GM12878 (cell line): ENCODE results near the gene RERE. TPM values are rescaled to one million over a fixed set of nuclear protein-coding genes. Genes with fewer than 3 reads are reported as not detected.

Experiments
- ATAC-seq: fragments of 200-7000 bp; cut with Tn5 transposase; 3 replicates; pipeline ENCODE4 v1.9.1; 2020; ENCODE audit warnings: mild to moderate bottlenecking, moderate library complexity
- BruUV-seq: library from RNA; stranded (reverse); fragments of 400-500 nt; replicated peaks from 2 replicates; lab custom pipeline; 2021; lab: Mats Ljungman, UMichigan
- CTCF ChIA-PET: fragments of 300-600 bp; sonication (Branson Sonifier 250); formaldehyde crosslinking; extraction: SDS; loops from one replicate; lab custom pipeline; 2021; ENCODE audit warnings: inconsistent platforms; lab: Yijun Ruan, JAX
- POLR2A ChIA-PET: fragments of 350-600 bp; formaldehyde crosslinking; extraction: SDS; loops from one replicate; lab custom pipeline; 2021; ENCODE audit warnings: inconsistent platforms; lab: Charles Lee
- RAD21 ChIA-PET: fragments of 300-600 bp; sonication (Branson Sonifier 250); formaldehyde crosslinking; loops from one replicate; lab custom pipeline; 2023; ENCODE audit warnings: antibody characterized with exemption; ENCODE audit not compliant: unreplicated experiment; lab: Charles Lee
- SMC1A ChIA-PET: fragments of 300-600 bp; sonication (Branson Sonifier 250); formaldehyde crosslinking; loops from one replicate; lab custom pipeline; 2023; ENCODE audit not compliant: unreplicated experiment, uncharacterized antibody; lab: Charles Lee
- DNase-seq: peaks from one replicate; pipeline ENCODE4 v3.0.0-alpha.2; 2011; ENCODE audit warnings: low read depth, low spot score
- FAIRE-seq: peaks from 3 replicates; lab custom pipeline; 2011; peaks lifted over from hg19 to GRCh38; lab: Jason Lieb, UNC
- H2AFZ ChIP-seq: 2 replicates; pipeline ENCODE4 v1.6.0; 2011; ENCODE audit warnings: low read depth, low read length, control low read depth; ENCODE audit not compliant: control insufficient read depth
- H3K27ac ChIP-seq: 2 replicates; pipeline ENCODE4 v1.5.1; 2011; ENCODE audit warnings: control low read depth; ENCODE audit not compliant: control insufficient read depth, insufficient read depth
- H3K27me3 ChIP-seq, 2 experiments: replicated peaks in 1 of 2; 2 replicates each; pipeline versions ENCODE4 v1.6.0 to v1.6.1; 2011; ENCODE audit warnings: low read length in 1 of 2; ENCODE audit not compliant: control insufficient read depth in 2 of 2, insufficient read depth in 2 of 2
- H3K36me3 ChIP-seq, 2 experiments: 2 replicates each; pipeline ENCODE4 v1.5.1; 2011; ENCODE audit warnings: low read length in 1 of 2; ENCODE audit not compliant: control insufficient read depth in 2 of 2, insufficient read depth in 2 of 2
- H3K4me1 ChIP-seq: 2 replicates; pipeline ENCODE4 v1.6.1; 2011; ENCODE audit warnings: mild to moderate bottlenecking, low read length, moderate library complexity, mixed read lengths; ENCODE audit not compliant: control insufficient read depth, insufficient read depth
- H3K4me2 ChIP-seq: 2 replicates; pipeline ENCODE4 v1.6.0; 2011; ENCODE audit warnings: control low read depth; ENCODE audit not compliant: control insufficient read depth, insufficient read depth
- H3K4me3 ChIP-seq: fragments of 200-600 bp; sonication (generic); 2 replicates; pipeline ENCODE4 v1.5.1; 2016
- H3K79me2 ChIP-seq: 2 replicates; pipeline ENCODE4 v1.6.0; 2011; ENCODE audit warnings: low read length; ENCODE audit not compliant: control insufficient read depth, insufficient read depth
- H3K9ac ChIP-seq: 2 replicates; pipeline ENCODE4 v1.8.0; 2011; ENCODE audit warnings: low read length, control low read depth, mixed read lengths; ENCODE audit not compliant: control insufficient read depth, insufficient read depth
- H3K9me3 ChIP-seq: replicated peaks from 3 replicates; pipeline ENCODE4 v1.5.1; 2011; ENCODE audit warnings: mild to moderate bottlenecking, low read length; ENCODE audit not compliant: control insufficient read depth, insufficient read depth
- H4K20me1 ChIP-seq: 2 replicates; pipeline ENCODE4 v1.6.0; 2011; ENCODE audit not compliant: control insufficient read depth, insufficient read depth
- BCL11A ChIP-seq: IDR thresholded peaks from 2 replicates; pipeline ENCODE4 v1.6.1; 2011; ENCODE audit warnings: low read depth, low read length
- E4F1 ChIP-seq: fragments of 450-650 bp; IDR thresholded peaks from 2 replicates; pipeline ENCODE4 v1.6.1; 2018; ENCODE audit warnings: borderline replicate concordance, mild to moderate bottlenecking; ENCODE audit not compliant: partially characterized antibody
- EP300 ChIP-seq, 2 experiments: fragments of 150-350 bp in 1 of 2; IDR thresholded peaks; 2 replicates each; pipeline ENCODE4 v1.6.1; 2011 to 2012; ENCODE audit warnings: low read depth in 2 of 2, low read length in 2 of 2, borderline replicate concordance in 1 of 2, improper control_type of control experiment in 1 of 2, inconsistent platforms in 1 of 2; ENCODE audit not compliant: control insufficient read depth in 1 of 2
- FOXK2 ChIP-seq: fragments of 450-650 bp; IDR thresholded peaks from 2 replicates; pipeline ENCODE4 v1.6.1; 2017; ENCODE audit warnings: mild to moderate bottlenecking, moderate library complexity
- JUNB ChIP-seq: IDR thresholded peaks from 2 replicates; pipeline ENCODE4 v1.6.1; 2016; ENCODE audit warnings: antibody characterized with exemption, mild to moderate bottlenecking
- NFYB ChIP-seq: IDR thresholded peaks from 2 replicates; pipeline ENCODE4 v1.6.1; 2011; ENCODE audit warnings: low read depth, mild to moderate bottlenecking, low read length, improper control_type of control experiment, moderate library complexity; ENCODE audit not compliant: insufficient read depth
- NR2C1 ChIP-seq: fragments of 450-650 bp; IDR thresholded peaks from 2 replicates; pipeline ENCODE4 v1.6.1; 2017; ENCODE audit warnings: antibody characterized with exemption, mild to moderate bottlenecking, moderate library complexity
- NR2F1 ChIP-seq: fragments of 450-650 bp; conservative IDR thresholded peaks from 2 replicates; pipeline ENCODE4 v1.6.1; 2017; ENCODE audit warnings: mild to moderate bottlenecking
- PML ChIP-seq: IDR thresholded peaks from 2 replicates; pipeline ENCODE4 v1.6.1; 2012; ENCODE audit warnings: low read length, inconsistent platforms
- RUNX3 ChIP-seq: IDR thresholded peaks from 2 replicates; pipeline ENCODE4 v1.6.1; 2012; ENCODE audit warnings: low read length, inconsistent platforms
- SMC3 ChIP-seq: IDR thresholded peaks from 2 replicates; pipeline ENCODE4 v1.6.1; 2011; ENCODE audit warnings: low read length, improper control_type of control experiment, borderline replicate concordance
- TAF1 ChIP-seq: IDR thresholded peaks from 2 replicates; pipeline ENCODE4 v1.6.1; 2011; ENCODE audit warnings: mild to moderate bottlenecking, low read depth, low read length, borderline replicate concordance
- TCF12 ChIP-seq: IDR thresholded peaks from 2 replicates; pipeline ENCODE4 v1.6.1; 2011; ENCODE audit warnings: low read depth, mild to moderate bottlenecking, low read length
- USF2 ChIP-seq: IDR thresholded peaks from 2 replicates; pipeline ENCODE4 v1.6.1; 2011; ENCODE audit warnings: low read depth, low read length, improper control_type of control experiment, borderline replicate concordance
- ZNF592 ChIP-seq: fragments of 450-650 bp; IDR thresholded peaks from 2 replicates; pipeline ENCODE4 v1.6.1; 2017; ENCODE audit warnings: mild to moderate bottlenecking, moderate library complexity
- ZZZ3 ChIP-seq: IDR thresholded peaks from 2 replicates; pipeline ENCODE4 v1.6.1; 2011; ENCODE audit warnings: low read depth; ENCODE audit not compliant: control insufficient read depth, insufficient read length
- whole genome bisulfite sequencing: methylation state at CpG from one replicate; pipeline ENCODE4 v1.1.6; 2016; ENCODE audit warnings: low lambda C conversion rate; ENCODE audit not compliant: insufficient replicate concordance, insufficient coverage; ENCODE audit errors: missing lambda C conversion rate; 5-methylcytosine and 5-hydroxymethylcytosine counted together
- in situ Hi-C: fragments of 300-500 bp; cut with MboI; formaldehyde crosslinking; loops from 9 replicates; pipeline ENCODE4 v1.14.3; 2018; ENCODE audit warnings: mixed read lengths
- intact Hi-C: fragments of 100-400 bp; cut with micrococcal nuclease; formaldehyde crosslinking; loops from one replicate; pipeline ENCODE4 v1.14.2; 2022; ENCODE audit not compliant: unreplicated experiment
- polyA plus RNA-seq, 11 experiments: library from polyadenylated mRNA; depleted of rRNA in 4 of 11; unstranded in 6 of 11; stranded (reverse) in 5 of 11; fragments of >200 nt; fragmentation: Nextera tagmentation in 4 of 11; fragmentation: Illumina TruSeq in 1 of 11; extraction: Ambion mirVana in 4 of 11; extraction: Trizol in 1 of 11; gene quantifications; 1 replicate in 1 of 11; 2 replicates in 10 of 11; pipeline versions ENCODE4 v1.2.1 to v1.2.3, GENCODE V29; 2011 to 2016; ENCODE audit warnings: inconsistent platforms in 2 of 11, missing spikeins in 2 of 11, low read depth in 1 of 11
- total RNA-seq, 4 experiments: library from RNA; depleted of rRNA in 3 of 4; stranded (reverse); fragments of >200 nt in 3 of 4; fragmentation: Illumina TruSeq in 1 of 4; extraction: Trizol in 1 of 4; gene quantifications; 2 replicates each; pipeline versions ENCODE4 v1.2.1 to v1.2.3, GENCODE V29; 2013 to 2021

RERE gene
- total and polyA plus RNA-seq, 10 of the 15 experiments (the other 5 are each of a cell fraction or from before 2014, with no cell fraction given) = 5.2 to 60.5 (median 20.2) TPM

- TF ChIP-seq E4F1 (no peak), BCL11A (no peak), ZZZ3 (no peak), PML (no peak), NR2C1 (peak; percentile 44; the same call in 1 of the 2 replicates), NR2F1 (peak; percentile 90), TCF12 (no peak), TAF1 (no peak), JUNB (no peak)
- TF ChIP-seq, all 136 proteins: peak for 2
Measured at GRCh38 chr1:8420318-8420717, 397.1 kb downstream of the RERE start (continued).

GRCh38 chr1:8419861-8420260 lies 397.6 kb downstream of the RERE start:
- SMC1A ChIA-PET = interaction anchor here (0.5 to 5.3 kb wide), 28 partner anchors 8 to 355 kb away, joined by 3 to 29 read pairs (median 4); no protein-coding TSS in a partner anchor
- TF ChIP-seq ZNF592 (no peak), RUNX3 (no peak), USF2 (no peak), NFYB (no peak), FOXK2 (no peak), SMC3 (no peak), EP300 (IDR thresholded peaks at IDR 0.05; ENCODE audit: borderline replicate concordance in 1 of 2, control insufficient read depth in 1 of 2, low read depth in 2 of 2, low read length in 2 of 2) (no peak)

More at GRCh38 chr1:8419861-8420260, 397.6 kb downstream of the RERE start:
- no peak for DNase-seq
- Histone ChIP-seq H3K27ac (no peak overlapping the region), H3K4me3 (0 out of 2 replicates have a peak overlapping the region, but pooled peaks have one; percentile 19), H3K9me3 (no peaks in the 10 kb centered on the region), H4K20me1 (0 out of 2 replicates have a peak, but pooled peaks cover 4% of the 10 kb centered on the region), H3K27me3 (no peaks in the 10 kb centered on the region), H3K36me3 (peaks cover 1 to 24% of the 10 kb centered on the region in 2 experiments), H2AFZ (no peak overlapping the region), H3K9ac (no peak overlapping the region), H3K4me2 (no peak overlapping the region), H3K4me1 (peaks cover 14% of the 10 kb centered on the region), H3K79me2 (peaks cover 26% of the 10 kb centered on the region)
- intact Hi-C loops (loop anchor here (10.0 kb wide), 1 partner anchor 105 kb away; no protein-coding TSS in a partner anchor), in situ Hi-C loops (no loop called here)
- BruUV-seq = no TSS peak
- no peak for FAIRE-seq
- CTCF ChIA-PET = interaction anchor here (0.9 to 2.5 kb wide), 10 partner anchors 9 to 307 kb away, joined by 3 to 14 read pairs (median 5); no protein-coding TSS in a partner anchor
- POLR2A ChIA-PET = interaction anchor here (1.1 to 4.3 kb wide), 2 partner anchors 11 kb away, joined by 6 to 14 read pairs; no protein-coding TSS in a partner anchor
- RAD21 ChIA-PET = interaction anchor here (0.9 to 1.9 kb wide), 8 partner anchors 10 to 114 kb away, joined by 3 to 6 read pairs (median 4); no protein-coding TSS in a partner anchor
- ATAC-seq = no peak
- 96% methylated on average over 3 of the region's 3 CpGs for WGBS
